GM20431 (cell line): ENCODE results near the gene ZNF79.

Experiments used
- in situ Hi-C: fragments of 300-500 bp; cut with MseI, MboI; formaldehyde crosslinking; loops from one replicate; pipeline ENCODE4 v1.15.0; 2020; ENCODE audit warnings: low sequenced_read_pairs; ENCODE audit not compliant: unreplicated experiment

Gene ZNF79

DNA sequence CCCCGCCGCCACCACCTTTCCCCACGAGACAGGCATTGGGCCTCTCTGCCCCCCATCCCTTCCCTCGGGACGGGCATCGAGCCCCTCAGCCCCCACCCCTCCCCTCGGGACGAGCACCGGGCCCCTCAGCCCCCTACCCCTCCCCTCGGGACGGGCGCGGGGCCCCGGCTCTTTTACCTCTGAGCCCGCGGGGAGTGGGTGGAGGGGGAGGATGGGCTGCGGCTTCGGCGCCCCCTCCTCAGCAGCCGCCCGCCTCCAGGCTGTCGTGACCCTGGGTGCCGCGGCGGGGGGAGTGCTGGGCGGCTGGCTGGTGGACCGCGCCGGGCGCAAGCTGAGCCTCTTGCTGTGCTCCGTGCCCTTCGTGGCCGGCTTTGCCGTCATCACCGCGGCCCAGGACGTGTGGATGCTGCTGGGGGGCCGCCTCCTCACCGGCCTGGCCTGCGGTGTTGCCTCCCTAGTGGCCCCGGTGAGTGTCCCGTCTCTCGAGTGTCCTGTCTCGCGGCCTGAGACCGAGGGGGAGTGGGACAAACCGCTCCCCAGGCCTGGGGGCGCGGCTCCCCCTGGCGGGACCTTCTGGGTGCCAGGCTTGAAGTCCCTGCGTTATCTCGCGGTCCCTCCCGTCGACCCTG lies 26.4 kb upstream of the ZNF79 start:
- in situ Hi-C loops = no loop called here

DNA sequence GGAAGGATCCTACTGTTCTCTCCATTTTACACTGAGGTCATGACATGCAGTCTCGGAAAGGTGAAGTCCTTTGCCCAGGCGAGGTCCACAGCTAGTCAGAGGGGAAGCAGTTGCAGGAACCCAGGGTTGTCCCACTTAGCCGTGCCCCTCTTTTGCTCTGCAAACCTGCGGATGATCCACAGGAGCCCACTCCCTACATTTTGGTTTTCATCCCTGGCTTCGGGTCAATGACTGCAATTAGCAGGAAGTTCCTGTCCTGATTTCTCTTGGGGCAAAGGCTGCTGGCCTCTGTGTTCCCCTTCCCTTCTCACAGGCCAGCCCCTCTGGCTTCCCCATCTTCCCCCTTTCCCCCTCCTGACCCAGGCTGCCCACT lies 25.9 kb upstream of the ZNF79 start:
- in situ Hi-C loops = no loop called here

DNA sequence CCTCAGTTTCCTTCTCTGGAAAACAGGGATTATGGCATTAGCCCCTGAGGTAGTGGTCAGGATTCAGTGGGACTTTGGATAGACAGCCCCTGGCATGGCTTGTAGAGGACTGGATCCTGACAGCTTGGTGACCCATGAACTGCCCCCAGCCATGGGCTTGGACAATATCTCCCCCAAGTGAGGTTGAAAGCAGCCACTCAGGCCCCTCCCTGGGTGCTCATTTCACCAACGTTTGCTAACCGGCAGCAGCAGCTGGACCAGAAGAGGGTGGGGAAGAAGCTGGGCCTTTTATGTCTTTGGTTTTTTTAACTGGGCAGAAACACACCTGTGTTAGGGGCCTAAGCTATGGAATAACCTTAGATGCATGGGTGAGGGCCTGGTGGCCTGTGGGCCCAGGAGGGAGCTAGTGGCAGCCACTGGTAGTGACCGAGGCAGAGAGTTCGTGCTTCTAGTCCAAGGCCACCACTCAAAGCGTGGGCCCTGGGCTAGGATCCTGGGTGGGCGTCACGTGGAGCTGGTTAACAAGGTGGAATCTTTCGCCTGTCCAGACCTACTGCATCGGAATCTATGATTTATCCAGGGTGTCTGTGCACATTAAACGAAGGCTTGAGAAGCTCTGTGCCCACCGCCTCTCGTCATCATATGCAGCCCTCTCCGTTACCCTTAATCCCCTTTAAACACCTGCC lies 25.3 kb upstream of the ZNF79 start:
- in situ Hi-C loops = no loop called here

DNA sequence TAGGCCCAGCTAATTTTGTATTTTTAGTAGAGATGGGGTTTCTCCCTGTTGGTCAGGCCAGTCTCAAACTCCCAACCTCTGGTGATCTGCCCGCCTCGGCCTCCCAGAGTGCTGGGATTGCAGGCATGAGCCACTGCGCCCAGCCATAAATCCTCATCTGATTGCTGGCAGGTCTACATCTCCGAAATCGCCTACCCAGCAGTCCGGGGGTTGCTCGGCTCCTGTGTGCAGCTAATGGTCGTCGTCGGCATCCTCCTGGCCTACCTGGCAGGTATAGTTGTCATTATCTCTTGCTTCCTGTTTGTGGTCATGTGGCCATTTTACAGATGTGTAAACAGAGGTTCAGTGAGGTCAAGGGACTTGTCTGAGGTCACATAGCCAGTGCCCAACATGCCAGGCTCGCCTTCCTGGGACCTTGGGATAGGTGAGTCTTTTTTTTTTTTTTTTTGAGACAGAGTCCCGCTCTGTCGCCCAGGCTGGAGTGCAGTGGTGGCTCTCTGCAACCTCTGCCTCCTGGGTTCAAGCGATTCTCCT lies 24.4 kb upstream of the ZNF79 start:
- in situ Hi-C loops = no loop called here

DNA sequence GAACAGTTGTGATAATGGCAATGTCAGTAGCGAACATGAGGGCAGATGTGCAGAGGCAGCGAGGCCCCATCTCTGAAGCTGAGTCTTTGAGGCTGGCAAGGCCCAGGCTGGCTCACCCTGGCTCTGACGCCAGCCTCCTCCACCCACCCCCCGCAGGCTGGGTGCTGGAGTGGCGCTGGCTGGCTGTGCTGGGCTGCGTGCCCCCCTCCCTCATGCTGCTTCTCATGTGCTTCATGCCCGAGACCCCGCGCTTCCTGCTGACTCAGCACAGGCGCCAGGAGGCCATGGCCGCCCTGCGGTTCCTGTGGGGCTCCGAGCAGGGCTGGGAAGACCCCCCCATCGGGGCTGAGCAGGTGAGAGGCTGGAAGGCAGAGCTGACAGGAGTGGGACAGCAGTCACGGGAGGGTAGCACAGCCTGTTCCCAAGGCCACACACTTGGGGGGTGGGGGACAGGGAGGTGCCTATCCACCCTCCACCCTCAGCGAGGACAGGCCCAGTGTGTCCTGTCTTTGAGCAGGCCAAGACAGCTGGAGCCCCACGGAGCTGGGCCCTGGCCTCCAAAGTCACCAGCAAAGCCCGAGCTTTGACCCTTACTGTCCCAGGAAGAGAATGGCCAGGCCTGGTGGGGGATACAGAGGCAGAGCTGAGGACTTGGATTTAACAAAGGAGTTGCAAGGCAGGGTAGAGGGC lies 21.6 kb upstream of the ZNF79 start:
- in situ Hi-C loops = no loop called here

DNA sequence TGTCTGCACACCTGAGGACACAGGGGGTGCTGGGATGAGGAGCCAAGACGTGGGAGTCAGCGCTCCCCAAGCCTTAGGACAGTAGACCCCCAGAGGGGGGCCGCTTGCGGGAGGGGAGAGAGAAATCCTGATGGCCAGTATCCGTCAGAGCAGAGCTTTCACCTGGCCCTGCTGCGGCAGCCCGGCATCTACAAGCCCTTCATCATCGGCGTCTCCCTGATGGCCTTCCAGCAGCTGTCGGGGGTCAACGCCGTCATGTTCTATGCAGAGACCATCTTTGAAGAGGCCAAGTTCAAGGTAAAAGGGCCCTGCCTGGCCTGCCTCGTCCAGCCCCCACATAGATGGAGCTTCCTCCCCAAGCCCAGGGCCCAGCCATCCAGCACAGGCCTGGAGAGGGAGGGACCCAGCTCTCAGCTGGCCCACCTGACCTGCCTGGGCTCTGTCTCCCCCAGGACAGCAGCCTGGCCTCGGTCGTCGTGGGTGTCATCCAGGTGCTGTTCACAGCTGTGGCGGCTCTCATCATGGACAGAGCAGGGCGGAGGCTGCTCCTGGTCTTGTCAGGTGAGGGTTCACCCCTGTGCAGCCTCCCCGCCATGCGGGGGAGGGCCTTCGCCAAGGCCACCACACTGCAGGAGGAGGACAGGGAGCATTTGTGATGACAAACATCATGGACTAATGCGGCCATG lies 20.5 kb upstream of the ZNF79 start:
- in situ Hi-C loops = no loop called here

DNA sequence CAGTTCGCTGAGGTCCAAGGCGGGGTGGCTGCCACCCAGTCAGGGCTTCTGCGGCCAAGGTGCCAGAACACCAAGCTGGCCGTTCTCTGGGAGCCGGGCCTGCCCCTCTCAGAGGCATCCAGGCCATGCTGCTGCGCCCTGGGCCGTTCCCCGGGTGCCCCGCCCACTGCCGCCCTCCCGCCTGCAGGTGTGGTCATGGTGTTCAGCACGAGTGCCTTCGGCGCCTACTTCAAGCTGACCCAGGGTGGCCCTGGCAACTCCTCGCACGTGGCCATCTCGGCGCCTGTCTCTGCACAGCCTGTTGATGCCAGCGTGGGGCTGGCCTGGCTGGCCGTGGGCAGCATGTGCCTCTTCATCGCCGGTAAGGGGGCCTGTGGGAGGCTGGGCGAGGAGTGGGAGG lies 19.6 kb upstream of the ZNF79 start:
- in situ Hi-C loops = no loop called here

DNA sequence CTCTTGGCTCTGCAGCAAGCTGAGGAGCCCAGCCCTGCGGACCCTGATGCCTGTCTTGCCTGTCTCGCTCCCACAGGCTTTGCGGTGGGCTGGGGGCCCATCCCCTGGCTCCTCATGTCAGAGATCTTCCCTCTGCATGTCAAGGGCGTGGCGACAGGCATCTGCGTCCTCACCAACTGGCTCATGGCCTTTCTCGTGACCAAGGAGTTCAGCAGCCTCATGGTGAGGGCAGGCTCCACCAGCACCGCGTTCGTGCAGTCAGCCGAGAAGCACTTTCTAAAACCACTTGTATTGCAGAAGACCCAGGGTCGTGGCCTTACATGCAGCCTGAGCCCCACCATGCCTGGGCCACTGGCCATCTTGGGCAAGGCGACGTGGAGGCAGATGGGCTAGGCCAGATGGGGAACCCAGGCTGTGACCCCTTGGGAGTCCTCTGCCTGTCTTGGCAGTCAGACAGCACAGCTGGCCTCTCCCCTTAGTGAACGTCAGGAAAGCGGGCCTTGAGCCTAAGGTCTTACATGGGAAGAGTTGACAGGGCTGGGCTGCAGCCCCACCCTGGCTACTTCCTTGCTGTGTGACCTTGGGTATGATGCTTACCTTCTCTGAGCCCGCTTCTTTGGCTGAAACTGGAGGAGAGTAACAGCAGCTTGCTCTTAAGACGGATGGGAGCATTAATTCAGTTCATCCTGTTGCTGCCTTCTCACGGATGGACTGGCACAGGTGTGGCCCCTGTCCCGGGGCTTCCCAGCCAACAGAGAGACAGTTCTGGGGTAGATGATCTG lies 18.6 kb upstream of the ZNF79 start:
- in situ Hi-C loops = no loop called here

DNA sequence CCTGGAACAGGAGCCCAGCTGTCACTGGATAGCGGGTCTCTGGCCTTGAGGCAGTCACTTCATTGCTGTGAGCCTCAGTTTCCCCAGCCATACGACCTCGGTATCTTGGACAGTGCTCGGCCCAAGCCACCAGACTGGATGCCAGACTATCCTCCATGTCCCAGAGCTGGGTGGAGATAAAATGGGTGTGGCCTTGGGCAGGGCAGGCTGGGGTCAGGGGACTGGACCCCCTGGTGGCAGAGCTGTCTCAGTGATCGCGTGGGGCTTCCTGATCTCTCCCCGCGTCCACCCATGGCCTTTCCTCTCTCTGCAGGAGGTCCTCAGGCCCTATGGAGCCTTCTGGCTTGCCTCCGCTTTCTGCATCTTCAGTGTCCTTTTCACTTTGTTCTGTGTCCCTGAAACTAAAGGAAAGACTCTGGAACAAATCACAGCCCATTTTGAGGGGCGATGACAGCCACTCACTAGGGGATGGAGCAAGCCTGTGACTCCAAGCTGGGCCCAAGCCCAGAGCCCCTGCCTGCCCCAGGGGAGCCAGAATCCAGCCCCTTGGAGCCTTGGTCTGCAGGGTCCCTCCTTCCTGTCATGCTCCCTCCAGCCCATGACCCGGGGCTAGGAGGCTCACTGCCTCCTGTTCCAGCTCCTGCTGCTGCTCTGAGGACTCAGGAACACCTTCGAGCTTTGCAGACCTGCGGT lies 17.2 kb upstream of the ZNF79 start:
- in situ Hi-C loops = no loop called here

DNA sequence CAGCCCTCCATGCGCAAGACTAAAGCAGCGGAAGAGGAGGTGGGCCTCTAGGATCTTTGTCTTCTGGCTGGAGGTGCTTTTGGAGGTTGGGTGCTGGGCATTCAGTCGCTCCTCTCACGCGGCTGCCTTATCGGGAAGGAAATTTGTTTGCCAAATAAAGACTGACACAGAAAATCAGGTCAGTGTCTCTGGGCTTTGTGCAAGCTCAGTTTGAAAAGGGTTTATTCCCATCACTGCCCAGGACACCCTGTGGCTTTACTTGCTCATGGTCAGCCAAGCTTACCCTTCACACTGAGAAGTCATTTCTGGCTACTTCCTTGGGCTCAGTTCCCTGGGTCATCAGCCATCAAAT lies 16.7 kb upstream of the ZNF79 start:
- in situ Hi-C loops = no loop called here

DNA sequence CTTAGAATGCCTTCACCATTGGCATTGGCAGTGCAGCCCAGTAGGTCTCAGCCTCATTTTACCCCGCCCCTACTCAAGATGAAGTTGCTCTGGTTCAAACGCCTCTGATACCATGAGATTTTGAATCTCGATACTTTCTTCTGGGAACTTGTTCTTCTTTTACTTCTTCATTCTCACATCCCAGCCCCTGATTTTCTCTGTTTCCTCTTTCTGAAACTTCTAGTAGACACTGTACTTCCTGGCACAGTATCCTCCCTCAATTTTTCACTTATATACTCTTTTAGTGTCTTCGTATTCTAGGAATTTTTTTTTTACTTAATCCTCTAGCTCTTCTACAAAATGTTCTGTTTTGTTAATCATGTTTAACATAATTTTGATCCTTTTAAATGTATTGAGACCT lies 13.1 kb upstream of the ZNF79 start:
- in situ Hi-C loops = no loop called here

DNA sequence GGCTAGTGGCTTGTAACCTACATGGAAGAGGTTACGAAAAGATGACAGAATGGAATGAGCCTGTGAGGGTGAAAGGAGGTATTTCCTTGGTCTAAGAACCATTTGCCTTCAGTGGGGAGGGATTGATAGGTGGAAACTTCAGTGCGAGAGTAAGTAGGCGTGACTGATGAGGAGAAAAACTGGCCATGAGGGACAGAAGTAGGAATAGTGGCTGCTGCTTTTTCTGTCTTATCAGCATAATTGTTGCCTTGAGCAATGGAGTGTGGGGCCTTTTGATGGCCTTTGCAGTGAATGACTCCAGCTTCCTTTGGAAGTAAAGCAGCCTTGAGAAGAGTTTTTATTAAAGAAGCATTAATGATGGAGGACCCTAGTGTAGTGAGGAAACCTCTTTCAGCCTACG lies 9.0 kb upstream of the ZNF79 start:
- in situ Hi-C loops = no loop called here

DNA sequence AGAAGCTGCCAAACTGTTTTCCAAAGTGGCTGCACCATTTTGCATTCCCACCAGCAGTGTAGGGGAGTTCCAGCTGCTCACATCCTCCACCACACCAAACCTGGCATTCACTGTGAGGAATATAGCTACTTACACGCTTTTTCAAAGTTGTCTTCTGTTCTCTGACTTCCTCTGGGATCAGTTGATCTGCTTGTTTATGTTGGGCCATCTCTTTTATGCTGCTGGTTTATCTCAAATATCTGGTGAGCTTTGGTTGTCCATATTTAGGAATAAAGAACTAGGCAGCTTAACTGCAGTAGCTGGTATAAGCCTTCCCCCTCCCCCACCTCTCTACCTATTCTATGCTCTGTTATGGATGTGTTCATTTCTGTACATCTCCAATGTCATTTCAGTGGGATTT lies 8.5 kb upstream of the ZNF79 start:
- in situ Hi-C loops = no loop called here

DNA sequence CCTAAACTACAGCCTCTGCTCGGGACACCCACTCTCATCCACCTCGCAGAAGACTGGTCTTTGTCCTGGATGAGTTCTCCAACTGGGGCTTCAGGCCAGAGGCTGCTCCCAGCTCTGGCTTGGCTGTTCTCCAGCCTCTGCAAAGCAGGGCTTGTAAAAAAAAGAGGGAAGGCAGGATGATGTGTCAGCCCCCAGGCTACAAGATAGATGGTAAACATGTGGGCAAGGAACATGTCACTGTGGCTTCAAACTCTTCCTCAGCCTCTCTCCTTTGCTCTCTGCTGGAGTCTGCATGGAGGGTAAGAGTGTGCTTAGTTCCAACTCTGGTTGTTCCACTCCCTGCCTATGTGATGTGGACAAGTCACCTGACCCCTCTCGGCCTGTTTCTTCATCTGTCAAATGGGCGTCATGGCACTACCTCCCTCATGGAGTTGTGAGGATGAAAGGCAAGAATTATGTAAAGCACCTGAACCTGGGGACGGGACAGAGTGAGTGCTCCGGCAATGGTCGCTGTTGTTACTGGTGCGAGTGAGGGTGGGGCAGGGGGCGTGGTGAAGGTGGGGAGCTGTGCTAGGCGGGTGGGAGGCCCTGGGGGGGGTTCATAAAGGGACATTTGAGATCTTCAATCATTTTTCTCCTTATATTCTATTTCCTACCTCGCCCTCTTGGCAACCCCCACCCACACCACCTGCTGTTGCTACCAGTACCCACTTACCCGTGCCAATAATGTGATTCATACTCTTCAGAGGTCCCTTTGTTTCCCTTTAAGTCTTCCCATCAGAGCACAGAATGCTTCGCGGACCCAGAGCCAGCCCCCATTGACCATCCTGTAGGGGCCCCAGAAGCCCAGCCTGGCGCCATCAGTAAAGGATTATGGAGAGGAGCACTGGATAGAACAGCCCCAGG lies 6.8 kb upstream of the ZNF79 start:
- in situ Hi-C loops = no loop called here

DNA sequence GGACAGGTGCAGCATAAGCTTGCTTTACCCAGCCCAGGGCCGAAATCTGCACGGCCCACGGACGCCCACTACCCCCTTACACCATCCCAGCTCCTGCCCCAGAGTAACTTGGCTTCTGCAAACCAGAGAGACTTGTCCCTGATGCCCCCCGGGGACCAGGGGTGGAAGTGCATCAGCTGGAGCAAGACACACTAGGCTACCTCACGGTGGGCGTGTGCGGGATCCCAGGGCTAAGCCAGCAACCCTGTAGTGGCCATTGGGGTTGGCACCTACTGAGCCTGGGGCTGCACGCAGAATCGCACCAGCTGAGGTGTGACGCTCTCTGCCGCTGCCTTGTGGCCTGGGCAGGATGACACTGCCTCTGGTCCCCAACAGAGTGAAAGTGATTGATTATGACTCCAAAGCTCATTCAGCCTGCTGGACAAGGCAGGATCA lies 6.1 kb upstream of the ZNF79 start:
- in situ Hi-C loops = no loop called here

DNA sequence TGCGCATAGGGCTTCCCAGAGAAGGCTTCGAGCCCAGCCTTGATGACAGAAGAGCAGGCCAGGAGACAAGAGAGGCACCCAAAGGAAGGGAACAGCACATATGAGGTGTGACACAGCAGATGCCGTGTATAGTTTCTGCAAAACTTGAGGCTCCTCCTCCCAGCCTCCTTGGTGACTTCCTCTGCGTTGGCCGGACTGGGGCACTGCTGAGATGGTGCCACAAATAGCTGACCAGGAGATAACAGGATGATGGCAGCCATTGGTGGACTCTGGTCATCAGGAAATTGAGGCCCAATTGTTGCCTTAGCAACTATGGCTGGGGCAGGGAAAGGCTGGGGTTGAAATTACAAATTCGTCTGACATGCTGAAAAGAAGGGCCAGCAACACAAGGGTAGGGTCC lies 4.8 kb upstream of the ZNF79 start:
- in situ Hi-C loops = no loop called here

DNA sequence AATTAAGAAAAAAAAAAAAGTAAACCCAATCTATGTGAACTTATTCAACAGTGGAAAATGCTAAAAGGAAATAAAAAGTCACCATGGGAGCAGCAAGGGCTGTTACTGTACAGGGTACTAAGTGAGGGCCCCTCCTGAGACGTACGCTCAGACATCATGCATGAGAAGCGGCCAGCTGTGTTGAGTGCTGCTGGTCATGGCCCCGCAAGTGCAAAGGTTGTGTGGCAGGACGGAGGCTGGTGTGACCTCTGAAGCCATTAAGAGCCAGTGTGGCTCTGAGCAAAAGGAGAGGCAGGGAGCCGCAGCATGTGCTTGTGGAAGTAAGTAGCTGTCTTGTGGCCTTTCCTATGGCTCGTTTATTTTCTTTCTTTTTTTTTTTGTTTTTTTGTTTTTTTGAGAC lies 3.1 kb upstream of the ZNF79 start:
- in situ Hi-C loops = no loop called here

DNA sequence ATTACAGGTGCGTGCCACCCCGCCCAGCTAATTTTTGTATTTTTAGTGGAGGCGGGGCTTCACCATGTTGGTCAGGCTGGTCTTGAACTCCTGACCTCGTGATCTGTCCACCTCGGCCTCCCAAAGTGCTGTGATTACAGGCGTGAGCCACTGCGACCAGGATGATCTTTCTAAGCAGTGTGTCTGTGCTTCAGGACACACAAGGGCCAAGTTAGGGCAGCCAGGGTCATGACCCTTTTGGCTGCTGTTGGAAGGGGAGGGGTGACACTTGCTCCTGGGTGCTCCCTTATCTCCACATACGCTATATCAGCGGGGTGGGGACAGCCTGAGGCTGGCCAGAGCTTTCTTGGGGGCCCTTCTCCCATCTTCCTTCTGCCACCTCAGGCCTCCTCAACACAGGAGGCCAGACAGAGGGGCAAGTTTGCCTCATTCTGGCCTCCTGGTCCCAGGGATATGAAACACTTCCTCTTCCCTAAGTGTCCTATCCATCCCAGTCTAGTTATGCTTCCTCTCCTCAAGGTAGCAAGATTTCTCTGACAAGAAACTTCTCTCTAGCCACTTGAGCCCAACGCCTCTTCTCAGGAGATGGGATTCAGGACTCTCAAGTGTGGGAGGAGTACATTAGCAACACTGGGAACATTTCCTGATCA lies 1.9 kb upstream of the ZNF79 start:
- in situ Hi-C loops = no loop called here
